ENCODE results near the gene MTM1.

The MTM1 gene

DNA sequence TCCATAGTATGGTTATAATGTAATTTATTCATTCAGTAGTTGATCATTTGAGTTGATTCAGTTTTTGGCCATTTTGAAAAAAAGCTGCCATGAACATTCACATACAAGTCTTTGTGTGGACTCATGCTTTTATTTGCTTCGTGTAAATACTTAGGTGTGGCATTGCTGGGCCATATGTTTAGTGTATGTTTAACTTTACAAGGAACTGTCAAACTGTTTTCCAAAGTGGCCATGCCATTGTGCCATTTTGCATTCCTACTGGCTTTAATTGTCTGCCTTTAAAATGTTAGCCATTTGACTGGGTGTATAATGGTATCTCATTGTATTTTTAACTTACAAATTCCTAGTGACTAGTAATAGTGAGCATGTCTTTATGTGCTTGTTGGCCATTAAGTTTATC, 8.8 kb downstream of the MTM1 start:
- H3K4me3 ChIP-seq (ENCODE audit: low read depth, low read length), result no peak overlapping the region
- DNase-seq (ENCODE audit: low read depth), result no peak
- TF ChIP-seq, protein P1, sequence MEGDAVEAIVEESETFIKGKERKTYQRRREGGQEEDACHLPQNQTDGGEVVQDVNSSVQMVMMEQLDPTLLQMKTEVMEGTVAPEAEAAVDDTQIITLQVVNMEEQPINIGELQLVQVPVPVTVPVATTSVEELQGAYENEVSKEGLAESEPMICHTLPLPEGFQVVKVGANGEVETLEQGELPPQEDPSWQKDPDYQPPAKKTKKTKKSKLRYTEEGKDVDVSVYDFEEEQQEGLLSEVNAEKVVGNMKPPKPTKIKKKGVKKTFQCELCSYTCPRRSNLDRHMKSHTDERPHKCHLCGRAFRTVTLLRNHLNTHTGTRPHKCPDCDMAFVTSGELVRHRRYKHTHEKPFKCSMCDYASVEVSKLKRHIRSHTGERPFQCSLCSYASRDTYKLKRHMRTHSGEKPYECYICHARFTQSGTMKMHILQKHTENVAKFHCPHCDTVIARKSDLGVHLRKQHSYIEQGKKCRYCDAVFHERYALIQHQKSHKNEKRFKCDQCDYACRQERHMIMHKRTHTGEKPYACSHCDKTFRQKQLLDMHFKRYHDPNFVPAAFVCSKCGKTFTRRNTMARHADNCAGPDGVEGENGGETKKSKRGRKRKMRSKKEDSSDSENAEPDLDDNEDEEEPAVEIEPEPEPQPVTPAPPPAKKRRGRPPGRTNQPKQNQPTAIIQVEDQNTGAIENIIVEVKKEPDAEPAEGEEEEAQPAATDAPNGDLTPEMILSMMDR (IDR thresholded peaks at IDR 0.05; ENCODE audit: control insufficient read depth, extremely low read depth, insufficient read depth), result no peak

DNA sequence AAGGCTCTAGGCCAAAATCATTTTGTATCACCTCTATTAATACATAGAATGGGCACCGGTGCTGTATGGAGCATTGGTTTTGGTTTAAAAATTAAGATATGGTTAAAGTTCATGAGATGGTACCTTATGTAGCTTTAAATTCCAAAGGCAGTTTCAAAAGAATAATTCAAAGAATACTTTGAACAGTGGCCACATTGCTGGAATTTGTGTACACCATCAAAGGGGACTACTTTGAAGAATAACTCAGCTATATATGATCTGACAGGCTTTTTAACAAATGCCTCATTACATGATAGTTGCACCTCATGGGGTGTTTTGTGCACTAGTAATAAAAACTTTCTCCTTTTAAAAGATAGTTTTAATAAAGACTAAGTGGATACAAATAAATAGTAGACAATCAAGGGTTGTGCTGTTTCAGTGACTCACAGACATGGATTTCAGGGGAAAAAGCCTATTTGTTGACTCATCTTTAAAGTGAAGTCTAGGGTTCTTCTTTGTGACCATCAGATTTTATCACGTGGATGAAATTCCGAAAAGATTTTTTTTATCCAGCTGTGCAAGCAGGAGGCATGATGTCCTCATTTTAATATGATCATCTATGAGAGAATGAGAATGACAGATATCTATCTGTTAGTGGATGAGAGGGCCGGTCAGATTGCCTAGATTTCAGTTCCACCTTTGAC, 12.8 kb downstream of the MTM1 start:
- no peak for DNase-seq (ENCODE audit: low read depth)
- TF ChIP-seq, protein P1 (IDR thresholded peaks at IDR 0.05; ENCODE audit: control insufficient read depth, extremely low read depth, insufficient read depth), result no peak
- H3K4me3 ChIP-seq (ENCODE audit: low read depth, low read length), result no peak overlapping the region

DNA sequence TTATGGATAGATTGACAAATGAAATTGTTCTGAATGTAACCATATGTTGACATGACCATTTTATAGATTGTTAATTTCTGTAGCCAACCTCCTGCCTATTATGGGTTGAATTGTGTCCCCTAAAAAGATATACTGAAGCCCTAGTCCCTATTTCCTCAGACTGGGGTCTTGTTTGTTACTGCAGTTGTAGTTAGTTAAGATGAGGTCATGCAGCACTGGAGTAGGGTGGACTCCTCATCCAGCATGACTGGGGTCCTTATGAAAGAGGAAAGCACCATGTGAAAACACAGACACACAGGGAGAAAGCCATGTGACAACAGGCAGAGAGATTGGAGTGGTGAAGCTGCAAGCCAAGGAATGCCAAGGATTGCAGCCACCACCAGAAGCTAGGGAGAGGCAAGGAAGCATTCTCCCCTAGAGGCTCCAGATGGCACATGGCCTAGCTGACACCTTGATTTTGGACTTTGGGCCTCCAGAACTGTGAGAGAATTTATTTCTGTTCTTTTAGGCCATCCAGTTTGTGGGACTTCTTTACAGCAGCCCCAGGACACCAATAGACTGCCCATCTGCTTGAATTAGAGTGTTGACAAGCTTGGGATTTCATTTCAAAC, 14.0 kb downstream of the MTM1 start:
- no peak overlapping the region for H3K4me3 ChIP-seq (ENCODE audit: low read depth, low read length)
- DNase-seq (ENCODE audit: low read depth), result no peak
- TF ChIP-seq, protein P1 (IDR thresholded peaks at IDR 0.05; ENCODE audit: control insufficient read depth, extremely low read depth, insufficient read depth), result no peak

DNA sequence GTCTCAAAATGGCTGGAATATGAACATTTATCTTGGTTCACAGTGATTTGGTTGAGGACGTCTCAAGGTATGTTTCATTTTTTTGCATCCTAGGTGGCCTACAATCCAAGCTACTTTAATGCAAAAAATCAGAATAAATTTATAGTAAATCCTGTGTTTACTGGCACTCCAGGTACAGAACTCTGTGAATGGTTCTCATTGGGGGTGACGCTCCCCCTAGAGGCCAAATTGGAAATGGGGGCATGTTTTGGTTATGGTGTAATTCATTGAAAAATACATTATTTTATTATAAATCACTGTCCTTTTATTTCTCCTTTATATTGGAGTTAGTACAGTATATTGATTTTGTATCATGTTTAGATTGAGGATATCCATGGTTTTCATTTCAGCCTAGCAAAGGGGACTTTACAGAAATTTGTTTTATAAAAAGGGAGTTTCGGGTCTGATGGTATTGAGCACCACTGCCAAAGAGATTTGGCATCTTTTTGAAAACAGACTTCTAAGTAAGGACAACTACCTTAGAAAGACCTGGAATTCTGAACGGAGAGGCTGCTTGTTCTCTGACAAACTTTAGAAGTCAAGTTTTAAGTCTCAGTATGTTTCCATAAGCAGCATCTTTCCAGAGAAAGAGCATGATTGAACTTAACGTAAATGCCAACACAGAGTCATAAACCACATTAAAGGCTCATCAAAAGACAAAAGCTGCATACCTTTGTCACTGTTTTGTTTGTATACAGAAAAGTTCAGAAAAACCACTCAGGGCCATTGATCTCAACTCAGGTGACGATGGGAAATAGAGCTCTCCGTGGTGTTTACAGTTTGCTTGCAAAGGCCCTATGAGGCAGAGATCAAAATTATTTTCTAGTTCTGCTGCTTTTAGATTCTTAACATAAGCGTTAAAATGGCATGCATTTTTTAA, 19.4 kb downstream of the MTM1 start:
- H3K4me3 ChIP-seq (ENCODE audit: low read depth, low read length), result no peak overlapping the region
- DNase-seq (ENCODE audit: low read depth), result no peak
- TF ChIP-seq, protein P1 (IDR thresholded peaks at IDR 0.05; ENCODE audit: control insufficient read depth, extremely low read depth, insufficient read depth), result peak; percentile 23; the same call in 1 of the 2 replicates

DNA sequence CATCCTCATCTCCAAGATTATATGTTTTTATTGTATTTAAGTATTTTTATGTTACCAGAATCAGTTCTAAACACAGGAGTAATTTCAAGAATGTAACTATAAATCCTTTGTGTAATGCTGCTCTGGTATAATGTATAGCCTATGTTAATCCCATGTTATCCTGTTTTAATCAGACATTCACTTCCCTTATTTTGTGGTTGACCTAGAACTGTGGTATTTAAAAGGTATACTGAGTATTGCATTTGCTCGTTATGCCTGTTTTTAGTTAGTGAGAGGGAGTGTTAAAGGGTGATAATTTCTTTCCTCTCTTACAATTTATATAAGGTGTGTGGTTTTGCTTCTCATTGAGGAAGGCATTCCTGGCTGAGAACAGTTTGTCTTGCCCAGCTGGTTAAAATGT, 26.2 kb downstream of the MTM1 start:
- TF ChIP-seq, protein P1 (IDR thresholded peaks at IDR 0.05; ENCODE audit: control insufficient read depth, extremely low read depth, insufficient read depth), result no peak
- no peak overlapping the region for H3K4me3 ChIP-seq (ENCODE audit: low read depth, low read length)
- no peak for DNase-seq (ENCODE audit: low read depth)

DNA sequence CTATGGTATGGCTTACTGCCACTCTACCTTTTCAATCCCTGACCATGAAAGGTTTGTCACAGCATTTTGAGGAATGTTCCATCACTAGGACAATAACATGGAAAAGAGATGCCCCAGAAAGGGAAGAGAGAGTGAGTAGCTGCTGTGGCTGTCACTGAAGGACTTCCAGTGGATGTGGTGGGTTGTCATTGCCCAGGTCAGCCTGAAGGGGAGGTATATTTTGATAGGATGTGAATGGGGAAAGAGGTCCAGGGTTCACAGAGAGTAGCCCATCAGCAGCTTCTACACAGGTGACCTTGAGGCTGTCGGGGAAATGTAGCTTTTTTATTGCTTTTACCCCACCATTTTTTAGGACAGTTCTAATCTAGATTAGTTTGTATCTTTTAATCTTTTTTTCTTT, 30.8 kb downstream of the MTM1 start:
- DNase-seq (ENCODE audit: low read depth), result no peak
- TF ChIP-seq, protein P1 (IDR thresholded peaks at IDR 0.05; ENCODE audit: control insufficient read depth, extremely low read depth, insufficient read depth), result no peak
- H3K4me3 ChIP-seq (ENCODE audit: low read depth, low read length), result no peak overlapping the region

All from LNCaP clone FGC (cell line).